Measurements from ENCODE around the gene COL5A1.

The COL5A1 gene

GRCh38 chr9:134793288-134794188 is 151.9 kb downstream of the COL5A1 start:
- TF ChIP-seq CSRNP3 (CRISPR knock-in tag; IDR thresholded peaks at IDR 0.05) (no peak), BACH2 (CRISPR knock-in tag; IDR thresholded peaks at IDR 0.05; ENCODE audit: borderline replicate concordance) (no peak), TSHZ2 (CRISPR knock-in tag; IDR thresholded peaks at IDR 0.05) (no peak), ZFP3 (CRISPR knock-in tag; IDR thresholded peaks at IDR 0.05) (no peak), ARNTL (CRISPR knock-in tag; IDR thresholded peaks at IDR 0.05; ENCODE audit: borderline replicate concordance, low read depth) (no peak), CREB5 (CRISPR knock-in tag; IDR thresholded peaks at IDR 0.05; ENCODE audit: low read depth) (no peak), CSDC2 (CRISPR knock-in tag; IDR thresholded peaks at IDR 0.05) (no peak), OSR1 (CRISPR knock-in tag; IDR thresholded peaks at IDR 0.05) (no peak), ZNF8 (CRISPR knock-in tag; IDR thresholded peaks at IDR 0.05) (no peak), ZNF565 (CRISPR knock-in tag; conservative IDR thresholded peaks at IDR 0.05; ENCODE audit: low read depth) (no peak), RARB (CRISPR knock-in tag; IDR thresholded peaks at IDR 0.05) (no peak), TCF4 (CRISPR knock-in tag; IDR thresholded peaks at IDR 0.05; ENCODE audit: borderline replicate concordance) (no peak)
- ATAC-seq = no peak

GRCh38 chr9:134794663-134795370 is 153.2 kb downstream of the COL5A1 start:
- TF ChIP-seq ESRRG (CRISPR knock-in tag; IDR thresholded peaks at IDR 0.05) (no peak), TCF4 (CRISPR knock-in tag; IDR thresholded peaks at IDR 0.05; ENCODE audit: borderline replicate concordance) (no peak), CSDC2 (CRISPR knock-in tag; IDR thresholded peaks at IDR 0.05) (no peak), ZFP3 (CRISPR knock-in tag; IDR thresholded peaks at IDR 0.05) (no peak), ISL1 (CRISPR knock-in tag; IDR thresholded peaks at IDR 0.05) (no peak), OSR1 (CRISPR knock-in tag; IDR thresholded peaks at IDR 0.05) (no peak), ZNF8 (CRISPR knock-in tag; IDR thresholded peaks at IDR 0.05) (no peak), PATZ1 (CRISPR knock-in tag; IDR thresholded peaks at IDR 0.05; ENCODE audit: borderline replicate concordance) (no peak), SNAI2 (CRISPR knock-in tag; IDR thresholded peaks at IDR 0.05) (no peak)
- no peak for ATAC-seq

- TF ChIP-seq CREB5 (CRISPR knock-in tag; IDR thresholded peaks at IDR 0.05; ENCODE audit: low read depth) = no peak
- TF ChIP-seq RARB (CRISPR knock-in tag; IDR thresholded peaks at IDR 0.05) = no peak
- no peak for TF ChIP-seq ZNF8 (CRISPR knock-in tag; IDR thresholded peaks at IDR 0.05)
- TF ChIP-seq ZFP30 (CRISPR knock-in tag; IDR thresholded peaks at IDR 0.05) = no peak
- TF ChIP-seq PATZ1 (CRISPR knock-in tag; IDR thresholded peaks at IDR 0.05; ENCODE audit: borderline replicate concordance) = no peak
- no peak for TF ChIP-seq ESRRG (CRISPR knock-in tag; IDR thresholded peaks at IDR 0.05)
- no peak for TF ChIP-seq ZFP3 (CRISPR knock-in tag; IDR thresholded peaks at IDR 0.05)
- TF ChIP-seq ZNF565 (CRISPR knock-in tag; conservative IDR thresholded peaks at IDR 0.05; ENCODE audit: low read depth) = no peak
- TF ChIP-seq GLIS3 (CRISPR knock-in tag; IDR thresholded peaks at IDR 0.05) = no peak
- no peak for ATAC-seq
These were observed 153.8 kb downstream of the COL5A1 start for GRCh38 chr9:134795446-134795845.

All from SK-N-SH treated with all-trans-retinoic acid at 6 μM for 48 hours (cell line).